Subcutaneous adipose tissue (tissue), 4 donors: Measurements from ENCODE around the gene CMTM6. TPM values are rescaled to one million over a fixed set of nuclear protein-coding genes. Genes with fewer than 3 reads are reported as not detected.

Experiments used
- CTCF ChIP-seq: fragments of 450-650 bp; IDR thresholded peaks from one replicate; pipeline ENCODE4 v1.5.1; 2016; ENCODE audit warnings: low read depth, mild to moderate bottlenecking, control low read depth, antibody characterized with exemption, moderate library complexity
- total RNA-seq, 4 donors: library from RNA; depleted of rRNA; stranded (reverse); fragments of >200 nt; gene quantifications; one replicate each; pipeline ENCODE4 v1.1.0, GENCODE V29; 2016

Gene CMTM6
- total RNA-seq, 4 donors from 2014 or later = 24.1 to 84.7 (median 54.7) TPM

- TF ChIP-seq CTCF = no peak
Measured at GRCh38 chr3:32440611-32441350, 61.9 kb downstream of the CMTM6 start.

- no peak for TF ChIP-seq CTCF
Measured at GRCh38 chr3:32438596-32439344, 63.9 kb downstream of the CMTM6 start.

- TF ChIP-seq CTCF = no peak
Measured at GRCh38 chr3:32437896-32438295, 64.8 kb downstream of the CMTM6 start.

GRCh38 chr3:32436816-32437189, 65.8 kb downstream of the CMTM6 start:
- no peak for TF ChIP-seq CTCF

- TF ChIP-seq CTCF = no peak
Measured at GRCh38 chr3:32435911-32436815, 66.5 kb downstream of the CMTM6 start.

- no peak for TF ChIP-seq CTCF
Measured at GRCh38 chr3:32434206-32434605, 68.4 kb downstream of the CMTM6 start.
